NCI-H1092 (cell line): ENCODE results near the gene SLC25A11.
"Not testable (repeated sequence)": the region's sequence is repeated elsewhere in the genome, so short reads cannot be mapped to it uniquely, and the experiment has no call there.

Experiments used
- DNase-seq: peaks from one replicate; lab custom pipeline; 2025; lab: John Stamatoyannopoulos, UW

The SLC25A11 gene

DNA sequence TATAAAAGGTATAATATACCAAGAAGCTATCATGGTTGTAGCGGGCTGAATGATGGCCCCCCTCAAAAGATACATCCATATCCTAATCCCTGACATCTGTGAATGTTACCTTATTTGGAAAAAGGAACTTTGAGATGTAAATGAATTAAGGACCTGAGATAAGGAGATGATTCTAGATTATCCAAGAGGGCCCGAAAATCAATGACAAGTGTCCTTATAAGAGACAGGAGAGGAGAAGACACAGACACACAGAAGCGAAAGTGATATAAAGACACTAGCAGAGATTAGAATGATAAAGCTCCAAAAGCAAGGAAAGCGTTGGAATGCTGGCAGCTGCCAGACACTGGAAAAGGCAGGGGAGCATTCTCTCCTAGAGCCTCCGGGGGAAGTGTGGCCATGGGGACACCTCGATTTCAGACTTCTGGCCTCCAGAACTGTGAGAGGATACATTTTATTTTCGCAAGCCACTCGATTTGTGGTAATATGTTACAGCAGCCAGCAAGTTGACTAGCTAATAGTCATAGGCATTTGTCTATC lies 20.3 kb downstream of the SLC25A11 start:
- DNase-seq: no peak

GRCh38 chr17:4914551-4914950 lies 25.3 kb downstream of the SLC25A11 start:
- DNase-seq: not testable (repeated sequence)

GRCh38 chr17:4913994-4914393 lies 25.9 kb downstream of the SLC25A11 start:
- DNase-seq: no peak

- peak; percentile 68 for DNase-seq
Observed at GRCh38 chr17:4908711-4909496, 30.9 kb downstream of the SLC25A11 start.

- DNase-seq: no peak
Observed at GRCh38 chr17:4908301-4908700, 31.5 kb downstream of the SLC25A11 start.

GRCh38 chr17:4906642-4907041 lies 33.2 kb downstream of the SLC25A11 start:
- not testable (repeated sequence) for DNase-seq

- DNase-seq: peak; percentile 48
Observed at GRCh38 chr17:4903051-4903818, 36.6 kb downstream of the SLC25A11 start, which contains the start of gene CHRNE. Gene CHRNE (minus strand): TSS chr17:4903098. CDS start chr17:4903063, 35 bp downstream.

DNA sequence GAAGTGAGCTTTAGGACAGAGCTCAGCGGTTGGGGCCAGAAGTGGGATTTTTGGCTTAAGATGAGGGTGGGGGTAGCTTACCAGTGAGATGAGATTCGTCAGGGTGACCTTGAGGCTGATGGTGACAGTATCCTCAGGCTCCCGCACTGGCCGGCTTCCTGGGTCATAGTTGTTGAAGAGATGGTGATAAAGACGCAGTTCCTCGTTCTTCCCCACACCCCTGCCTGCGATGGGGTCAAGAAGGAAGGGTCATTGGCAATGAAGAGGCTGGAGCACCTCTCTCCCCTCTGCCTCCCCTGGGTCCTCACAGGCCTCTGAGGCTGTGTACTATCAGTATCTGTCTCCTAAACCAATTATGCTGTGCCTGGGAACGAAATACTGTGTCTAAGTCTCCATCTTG lies 37.3 kb downstream of the SLC25A11 start:
- no peak for DNase-seq

DNA sequence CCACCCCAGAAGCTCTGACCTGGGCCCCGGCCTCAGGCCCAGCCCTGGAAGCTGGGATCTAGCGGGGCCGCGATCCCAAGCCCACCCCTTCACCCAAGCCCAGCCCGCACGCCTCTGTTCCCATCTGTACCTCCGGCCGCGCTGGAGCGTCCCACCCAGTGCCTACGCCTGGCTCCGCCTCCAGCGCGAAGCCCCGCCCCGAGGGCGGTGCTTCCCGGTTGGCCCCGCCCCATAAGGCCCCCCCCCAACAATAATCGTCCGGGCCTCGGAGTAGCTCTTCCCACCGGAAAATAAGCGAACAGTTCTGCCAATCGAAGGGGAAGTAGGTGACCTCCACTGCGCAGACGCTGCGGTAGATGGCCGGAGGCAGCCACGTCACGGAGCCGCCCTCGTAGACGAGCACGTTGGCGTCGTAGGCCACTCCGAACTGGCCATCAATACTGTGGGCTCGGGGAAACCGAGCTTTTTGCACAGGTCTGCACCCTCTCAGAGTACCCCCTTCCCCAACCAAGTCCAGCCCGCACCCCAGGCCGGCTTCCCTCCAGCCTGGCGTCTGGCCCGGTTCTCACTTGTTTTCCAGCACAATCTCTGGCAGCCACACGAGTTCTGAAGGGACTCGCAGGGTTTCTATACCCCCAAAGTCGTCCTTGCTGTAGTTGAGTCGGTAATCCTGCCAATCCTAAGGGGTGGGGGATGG lies 38.0 kb downstream of the SLC25A11 start:
- no peak for DNase-seq

DNA sequence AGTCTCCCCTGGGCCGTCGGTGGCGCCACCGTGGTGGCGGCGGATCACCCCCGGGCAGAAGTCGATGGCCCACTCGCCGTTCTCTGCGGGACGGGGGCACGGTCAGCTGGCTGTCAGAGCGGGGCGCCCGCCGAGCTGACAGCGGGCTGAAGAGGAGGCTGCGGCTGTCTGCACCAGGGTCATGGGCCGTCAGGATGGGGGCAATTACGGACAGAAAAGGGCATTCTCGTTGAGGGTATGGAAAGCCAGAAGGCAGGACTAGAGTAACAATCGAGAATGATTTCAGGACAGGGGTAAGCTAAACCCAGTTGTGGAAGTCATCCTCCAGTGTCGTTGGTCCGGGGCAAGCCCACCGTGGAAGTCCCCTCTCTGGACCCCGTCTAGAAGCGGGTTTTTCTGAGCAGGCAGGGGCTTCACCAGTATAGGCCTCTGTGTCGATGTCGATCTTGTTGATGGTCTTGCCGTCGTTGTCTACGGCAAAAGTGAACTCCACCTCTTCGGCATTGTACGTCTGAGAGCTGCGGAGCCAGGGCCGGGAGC lies 38.7 kb downstream of the SLC25A11 start:
- no peak for DNase-seq

- no peak for DNase-seq
Observed at GRCh38 chr17:4900231-4901107, 39.4 kb downstream of the SLC25A11 start.

DNA sequence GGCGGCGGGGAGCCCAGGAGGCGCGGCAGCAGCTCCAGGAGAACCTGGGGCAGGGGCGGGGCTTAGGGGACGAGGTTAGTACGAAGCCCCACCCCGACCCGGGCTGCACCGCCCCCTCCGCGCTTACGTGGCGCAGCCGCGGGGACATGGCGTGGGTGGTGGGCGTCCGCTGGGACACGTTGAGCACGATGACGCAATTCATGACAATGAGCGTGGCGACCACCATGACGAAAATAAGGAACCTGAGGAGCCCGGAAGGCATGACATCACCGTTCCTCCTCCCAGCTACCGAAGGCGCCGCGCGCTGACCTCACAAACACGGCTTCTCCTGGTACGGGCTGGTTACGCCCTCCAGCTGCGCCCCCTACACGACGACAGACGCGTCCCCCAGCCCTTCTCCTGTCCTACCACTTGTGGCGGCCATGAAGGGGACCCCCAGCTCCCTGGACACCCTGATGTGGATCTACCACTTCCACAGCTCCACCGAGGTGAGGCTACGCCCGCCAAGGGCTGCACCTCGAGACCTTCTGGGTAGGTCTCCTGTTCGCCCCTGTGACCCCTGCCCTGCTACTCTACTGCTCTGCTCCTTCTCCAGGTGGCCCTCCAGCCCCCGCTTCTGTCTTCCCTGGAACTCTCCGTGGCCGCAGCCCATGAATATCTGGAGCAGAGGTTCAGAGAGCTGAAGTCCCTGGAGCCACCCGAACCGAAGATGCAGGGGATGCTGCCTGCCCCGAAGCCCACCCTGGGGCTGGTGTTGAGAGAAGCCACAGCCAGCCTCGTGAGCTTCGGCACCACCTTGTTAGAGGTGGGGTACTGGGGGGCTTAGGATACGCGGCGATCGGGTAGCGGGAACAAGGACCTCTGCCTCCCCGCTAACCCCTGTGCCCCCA lies 40.3 kb downstream of the SLC25A11 start, which contains the start of gene C17orf107:
TSS of gene C17orf107 (plus strand) at position 196 of the 890 bp plus-strand sequence. CDS start at position 423, 227 bp downstream.
- DNase-seq: no peak

DNA sequence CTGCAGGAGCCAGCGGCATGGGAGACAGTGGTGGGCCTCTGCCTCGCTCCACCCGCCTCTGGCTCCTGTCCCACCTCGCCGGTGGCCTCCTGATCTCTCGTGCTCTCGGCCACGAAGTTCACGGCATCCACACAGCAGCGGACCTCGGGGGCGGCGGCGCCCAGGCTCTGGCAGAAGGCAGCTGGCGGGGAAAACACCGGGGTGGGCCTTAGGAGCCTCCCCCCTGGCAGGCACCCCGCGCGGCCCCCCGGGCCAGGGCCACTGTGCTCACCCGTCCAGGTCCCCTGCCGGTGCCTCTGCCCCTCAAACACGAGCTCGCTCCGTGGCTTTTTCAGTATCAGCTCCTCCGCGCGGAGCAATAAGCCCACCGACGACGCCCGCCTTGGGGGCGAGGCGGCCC lies 40.9 kb downstream of the SLC25A11 start:
- no peak for DNase-seq

- DNase-seq: no peak
Observed at GRCh38 chr17:4898351-4898750, 41.5 kb downstream of the SLC25A11 start.

- DNase-seq: no peak
Observed at GRCh38 chr17:4897785-4898184, 42.1 kb downstream of the SLC25A11 start.

DNA sequence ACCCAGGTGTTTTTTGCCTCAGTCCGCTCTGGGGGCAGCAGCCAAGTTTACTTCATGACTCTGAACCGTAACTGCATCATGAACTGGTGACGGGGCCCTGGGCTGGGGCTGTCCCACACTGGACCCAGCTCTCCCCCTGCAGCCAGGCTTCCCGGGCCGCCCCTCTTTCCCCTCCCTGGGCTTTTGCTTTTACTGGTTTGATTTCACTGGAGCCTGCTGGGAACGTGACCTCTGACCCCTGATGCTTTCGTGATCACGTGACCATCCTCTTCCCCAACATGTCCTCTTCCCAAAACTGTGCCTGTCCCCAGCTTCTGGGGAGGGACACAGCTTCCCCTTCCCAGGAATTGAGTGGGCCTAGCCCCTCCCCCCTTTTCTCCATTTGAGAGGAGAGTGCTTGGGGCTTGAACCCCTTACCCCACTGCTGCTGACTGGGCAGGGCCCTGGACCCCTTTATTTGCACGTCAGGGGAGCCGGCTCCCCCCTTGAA lies 42.6 kb downstream of the SLC25A11 start:
- no peak for DNase-seq

DNA sequence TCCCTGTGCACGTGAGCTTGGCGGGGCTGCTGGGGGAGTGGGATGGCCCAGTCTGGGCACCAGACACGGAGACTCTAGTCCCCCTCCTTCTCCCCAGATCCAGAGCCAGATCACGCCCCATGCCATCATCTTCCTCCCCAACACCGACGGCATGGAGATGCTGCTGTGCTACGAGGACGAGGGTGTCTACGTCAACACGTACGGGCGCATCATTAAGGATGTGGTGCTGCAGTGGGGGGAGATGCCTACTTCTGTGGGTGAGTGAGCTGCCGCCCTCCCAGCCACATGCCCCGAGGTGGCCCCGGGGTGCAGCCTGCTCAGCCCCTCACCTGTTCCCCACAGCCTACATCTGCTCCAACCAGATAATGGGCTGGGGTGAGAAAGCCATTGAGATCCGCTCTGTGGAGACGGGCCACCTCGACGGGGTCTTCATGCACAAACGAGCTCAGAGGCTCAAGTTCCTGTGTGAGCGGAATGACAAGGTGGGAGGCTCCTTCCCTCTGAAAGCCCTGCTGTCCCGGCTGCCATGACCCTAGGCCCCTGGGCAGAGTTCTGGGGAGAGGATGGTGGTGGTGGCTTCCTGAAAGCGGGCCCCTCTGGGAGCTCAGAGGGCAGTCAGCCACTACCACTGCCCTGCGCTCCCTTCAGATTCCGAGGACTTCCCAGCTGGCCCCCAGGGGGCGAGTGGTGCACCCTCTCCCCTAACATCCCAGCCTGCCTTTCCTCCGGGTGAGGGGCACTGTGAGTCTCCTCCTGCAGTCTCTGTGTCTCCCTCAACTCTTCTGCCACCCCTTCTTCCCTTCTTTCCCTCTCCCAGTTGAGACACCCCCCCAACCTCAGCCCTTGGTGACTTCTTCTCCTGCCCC lies 43.3 kb downstream of the SLC25A11 start:
- no peak for DNase-seq

GRCh38 chr17:4895657-4896331 lies 44.1 kb downstream of the SLC25A11 start:
- no peak for DNase-seq
